ENCODE measurements around the gene NCAPH2.

Gene NCAPH2

DNA sequence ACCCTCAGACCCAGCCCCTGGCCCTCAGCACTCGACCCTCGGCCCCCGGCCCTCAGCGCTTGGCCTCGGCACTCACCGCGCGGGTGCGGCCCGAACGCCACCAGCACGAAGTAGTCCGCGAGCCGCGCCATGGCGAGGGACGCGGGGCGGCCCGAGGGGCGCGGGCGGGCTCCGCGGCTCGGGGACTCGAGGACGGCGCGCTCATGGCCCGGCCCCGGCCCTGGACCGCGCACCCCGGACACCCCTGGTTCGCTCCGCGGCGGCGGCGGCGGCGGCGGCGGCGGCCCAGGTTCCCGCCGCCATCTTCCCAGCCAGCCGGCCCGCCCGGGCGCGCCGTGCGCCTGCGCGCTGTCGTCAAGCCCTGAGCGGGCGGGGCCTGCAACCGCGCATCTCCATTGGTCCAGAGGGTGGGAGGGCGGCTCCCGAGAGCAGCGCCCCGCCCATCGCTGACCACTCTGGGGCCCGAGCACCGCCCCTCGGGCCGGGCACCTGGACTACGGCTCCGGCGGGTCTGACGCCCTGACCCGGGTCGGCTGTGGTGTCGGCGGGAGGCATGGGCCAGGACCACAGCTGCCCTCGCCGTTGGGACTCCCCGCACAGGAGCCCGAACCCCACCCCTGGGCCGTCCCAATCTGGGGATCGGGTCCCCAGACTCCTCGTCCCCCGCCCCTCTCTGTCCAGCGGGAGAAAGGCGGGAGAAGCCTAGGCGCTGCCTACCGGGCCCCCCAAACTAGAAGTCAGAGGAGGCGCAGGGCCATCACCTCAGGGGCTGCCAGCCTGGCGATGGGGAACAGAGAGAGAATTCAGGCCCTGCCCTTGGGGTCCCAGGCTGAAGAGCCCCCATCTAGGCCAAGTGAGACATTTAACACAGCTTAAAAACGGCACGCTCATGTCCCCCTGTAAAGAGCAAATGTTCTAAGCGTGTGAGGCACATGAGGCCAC is 33.0 kb upstream of the NCAPH2 start, which contains the start of gene SBF1:
TSS of gene SBF1 (minus strand) at position 326 of the 942 bp plus-strand sequence. CDS start at position 131, 195 bp downstream.
- DNase-seq (ENCODE audit: low read depth): peak; percentile 75

GRCh38 chr22:50475652-50476002 is 32.4 kb upstream of the NCAPH2 start:
- DNase-seq (ENCODE audit: low read depth): no peak

- no peak for DNase-seq (ENCODE audit: low read depth)
Observed at GRCh38 chr22:50476868-50477267, 31.2 kb upstream of the NCAPH2 start.

DNA sequence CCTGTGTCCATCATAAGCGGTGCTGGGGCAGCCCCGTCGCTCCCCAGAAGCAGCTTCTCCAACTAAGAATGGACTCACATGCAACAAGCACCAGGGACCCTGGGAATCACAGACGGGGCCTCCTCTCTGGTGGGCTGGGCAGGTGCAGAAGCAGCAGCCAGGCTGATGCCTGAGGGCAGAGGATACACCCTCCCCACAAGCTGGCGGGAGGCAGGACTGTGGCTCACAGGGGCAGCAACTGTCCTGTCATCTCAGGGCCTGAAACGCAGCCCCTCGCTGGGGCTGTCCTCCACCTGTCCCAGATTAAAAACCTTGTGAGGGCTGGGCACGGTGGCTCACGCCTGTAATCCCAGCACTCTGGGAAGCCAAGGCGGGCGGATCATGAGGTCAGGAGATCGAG is 30.1 kb upstream of the NCAPH2 start:
- no peak for DNase-seq (ENCODE audit: low read depth)

DNA sequence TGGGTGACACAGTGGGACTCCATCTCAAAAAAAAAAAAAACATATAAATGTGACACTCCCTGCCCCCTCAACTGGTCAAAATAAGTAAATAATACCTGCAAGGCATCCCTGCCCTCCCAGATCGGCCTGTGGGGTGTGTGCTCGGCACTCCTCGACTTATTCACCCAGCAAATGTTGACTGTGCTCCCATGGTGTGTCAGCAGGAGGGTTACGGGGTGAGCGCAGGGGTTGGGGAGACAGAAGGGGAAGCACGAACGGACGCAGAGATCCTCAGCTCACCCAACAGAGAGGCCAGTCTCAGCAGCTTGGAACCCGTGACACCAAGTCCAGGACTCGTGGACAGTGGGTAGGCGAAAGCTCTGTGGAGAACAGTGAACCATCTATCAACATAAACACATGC is 28.3 kb upstream of the NCAPH2 start:
- DNase-seq (ENCODE audit: low read depth): no peak

DNA sequence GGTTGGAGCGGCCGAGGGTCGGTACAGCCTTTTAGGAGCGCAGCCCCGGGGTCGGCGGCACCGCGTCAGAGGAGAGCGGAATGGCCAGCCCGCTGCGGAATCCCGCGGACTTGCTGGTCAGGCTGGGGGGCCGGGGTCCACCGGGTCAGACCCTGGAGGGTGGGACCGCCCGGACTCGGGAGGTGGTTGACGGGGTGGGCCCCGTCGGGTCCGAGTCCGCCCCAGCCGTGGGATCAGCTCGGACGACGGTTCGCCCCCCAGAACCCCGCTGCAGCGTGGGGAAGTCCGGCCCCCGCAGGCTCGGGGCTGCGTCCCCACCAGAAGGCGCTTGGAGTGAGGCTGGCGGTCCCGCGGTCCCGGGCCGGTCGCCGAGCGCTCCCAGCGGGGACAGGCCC is 27.0 kb upstream of the NCAPH2 start:
- no peak for DNase-seq (ENCODE audit: low read depth)

DNA sequence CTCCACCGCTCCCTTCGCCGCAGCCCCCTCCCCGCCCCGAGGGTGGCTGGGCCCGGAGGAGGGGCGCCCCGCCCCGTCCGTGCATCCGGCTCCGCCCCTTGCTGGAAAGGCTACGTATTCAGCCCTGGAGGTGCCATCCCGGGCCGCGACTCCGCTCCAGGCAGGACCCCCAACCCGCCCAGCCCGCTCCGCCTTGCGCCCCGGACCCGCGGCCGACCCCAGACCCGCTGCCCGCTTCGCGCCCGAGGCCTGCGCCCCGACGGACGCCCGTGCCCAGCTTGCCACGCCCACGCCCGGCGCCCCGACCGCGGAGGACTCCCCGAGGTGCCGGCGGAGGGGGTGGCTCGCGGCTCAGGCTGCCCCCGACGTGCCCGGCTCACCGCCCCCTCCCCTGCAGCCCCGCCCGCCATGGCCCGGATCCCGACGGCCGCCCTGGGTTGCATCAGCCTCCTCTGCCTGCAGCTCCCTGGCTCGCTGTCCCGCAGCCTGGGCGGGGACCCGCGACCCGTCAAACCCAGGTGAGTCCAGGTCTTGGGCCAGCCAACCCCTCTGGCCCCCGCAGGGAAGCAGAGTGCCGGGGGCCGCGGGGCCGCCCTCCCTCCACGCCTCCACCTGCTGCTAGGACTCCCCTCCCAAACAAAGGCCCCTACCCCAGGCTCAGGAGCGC is 26.5 kb upstream of the NCAPH2 start, which contains the start of gene ADM2:
TSS of gene ADM2 (plus strand) at position 104 of the 667 bp plus-strand sequence. CDS start at position 409, 305 bp downstream.
- no peak for DNase-seq (ENCODE audit: low read depth)

DNA sequence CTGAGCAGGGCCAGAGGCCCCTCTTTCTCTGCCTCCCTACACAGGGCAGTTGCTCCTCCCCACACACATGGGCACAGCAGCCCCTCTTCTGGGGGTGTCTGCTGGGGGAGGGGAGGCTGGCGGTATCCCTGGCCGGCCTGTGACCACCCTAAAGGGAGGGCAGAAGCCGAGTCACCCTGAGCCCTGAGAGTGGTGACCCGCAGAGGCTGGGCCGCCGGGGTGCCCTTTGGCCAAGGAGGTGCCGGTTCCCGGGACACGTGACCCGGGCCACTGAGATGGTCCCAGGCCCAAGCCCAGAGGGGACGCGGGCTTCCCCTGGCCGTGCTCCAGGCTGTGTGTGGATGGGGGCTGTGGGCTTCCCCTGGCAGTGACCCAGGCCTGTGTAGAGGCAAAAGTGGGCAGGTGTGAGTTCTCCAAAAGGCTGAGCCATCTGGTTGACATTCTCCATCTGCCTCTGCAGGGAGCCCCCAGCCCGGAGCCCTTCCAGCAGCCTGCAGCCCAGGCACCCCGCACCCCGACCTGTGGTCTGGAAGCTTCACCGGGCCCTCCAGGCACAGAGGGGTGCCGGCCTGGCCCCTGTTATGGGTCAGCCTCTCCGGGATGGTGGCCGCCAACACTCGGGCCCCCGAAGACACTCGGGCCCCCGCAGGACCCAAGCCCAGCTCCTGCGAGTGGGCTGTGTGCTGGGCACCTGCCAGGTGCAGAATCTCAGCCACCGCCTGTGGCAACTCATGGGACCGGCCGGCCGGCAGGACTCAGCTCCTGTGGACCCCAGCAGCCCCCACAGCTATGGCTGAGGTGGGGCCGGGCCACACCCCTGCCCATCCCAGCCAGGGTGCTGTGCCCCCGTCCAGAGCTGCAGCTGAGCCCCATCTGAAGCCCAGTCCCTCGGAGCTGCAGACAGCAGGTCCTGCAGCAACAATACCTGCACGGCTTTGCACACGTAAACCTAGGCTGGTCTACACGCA is 25.6 kb upstream of the NCAPH2 start:
- no peak for DNase-seq (ENCODE audit: low read depth)

GRCh38 chr22:50483106-50483505 is 24.9 kb upstream of the NCAPH2 start:
- no peak for DNase-seq (ENCODE audit: low read depth)

DNA sequence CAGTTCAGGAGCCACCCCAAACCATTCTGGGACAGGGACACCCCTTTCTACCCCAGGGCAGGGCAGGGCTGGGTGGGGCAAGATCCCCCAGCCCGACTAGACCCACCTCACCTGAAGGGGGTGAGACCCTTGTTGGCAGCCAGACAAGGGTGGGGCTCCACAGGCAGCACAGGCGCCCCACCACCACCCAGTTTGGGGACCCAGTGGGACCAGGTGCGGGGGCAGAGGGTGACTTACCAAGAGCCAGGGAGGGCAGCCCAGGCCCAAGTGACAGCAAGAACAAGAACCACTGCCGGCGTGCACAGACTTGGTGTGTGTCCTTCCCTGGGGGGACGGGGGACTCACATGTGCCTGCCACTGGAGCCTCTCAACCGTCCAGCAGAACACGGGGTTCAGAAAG is 24.5 kb upstream of the NCAPH2 start:
- no peak for DNase-seq (ENCODE audit: low read depth)

- no peak for DNase-seq (ENCODE audit: low read depth)
Observed at GRCh38 chr22:50483977-50484853, 23.8 kb upstream of the NCAPH2 start.

- no peak for DNase-seq (ENCODE audit: low read depth)
Observed at GRCh38 chr22:50485221-50486131, 22.5 kb upstream of the NCAPH2 start.

- no peak for DNase-seq (ENCODE audit: low read depth)
Observed at GRCh38 chr22:50486561-50487289, 21.3 kb upstream of the NCAPH2 start, which contains the start of gene MIOX. Gene MIOX (plus strand): TSS chr22:50486859. CDS start chr22:50486898, 39 bp downstream.

GRCh38 chr22:50487290-50488005 is 20.6 kb upstream of the NCAPH2 start:
- no peak for DNase-seq (ENCODE audit: low read depth)

GRCh38 chr22:50488006-50488677 is 19.9 kb upstream of the NCAPH2 start:
- DNase-seq (ENCODE audit: low read depth): no peak

DNA sequence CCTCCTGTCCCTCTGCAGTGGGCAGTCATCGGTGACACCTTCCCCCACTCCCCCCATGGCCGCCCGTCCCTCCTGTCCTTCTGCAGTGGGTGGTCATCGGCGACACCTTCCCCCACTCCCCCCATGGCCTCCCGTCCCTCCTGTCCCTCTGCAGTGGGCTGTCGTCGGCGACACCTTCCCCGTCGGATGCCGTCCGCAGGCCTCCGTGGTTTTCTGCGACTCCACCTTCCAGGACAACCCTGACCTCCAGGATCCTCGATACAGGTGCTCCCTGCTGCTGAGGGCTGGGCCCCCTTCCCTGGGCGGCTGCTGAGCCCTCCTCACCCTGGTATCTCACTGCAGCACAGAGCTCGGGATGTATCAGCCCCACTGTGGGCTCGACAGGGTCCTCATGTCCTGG is 19.1 kb upstream of the NCAPH2 start:
- DNase-seq (ENCODE audit: low read depth): no peak

DNA sequence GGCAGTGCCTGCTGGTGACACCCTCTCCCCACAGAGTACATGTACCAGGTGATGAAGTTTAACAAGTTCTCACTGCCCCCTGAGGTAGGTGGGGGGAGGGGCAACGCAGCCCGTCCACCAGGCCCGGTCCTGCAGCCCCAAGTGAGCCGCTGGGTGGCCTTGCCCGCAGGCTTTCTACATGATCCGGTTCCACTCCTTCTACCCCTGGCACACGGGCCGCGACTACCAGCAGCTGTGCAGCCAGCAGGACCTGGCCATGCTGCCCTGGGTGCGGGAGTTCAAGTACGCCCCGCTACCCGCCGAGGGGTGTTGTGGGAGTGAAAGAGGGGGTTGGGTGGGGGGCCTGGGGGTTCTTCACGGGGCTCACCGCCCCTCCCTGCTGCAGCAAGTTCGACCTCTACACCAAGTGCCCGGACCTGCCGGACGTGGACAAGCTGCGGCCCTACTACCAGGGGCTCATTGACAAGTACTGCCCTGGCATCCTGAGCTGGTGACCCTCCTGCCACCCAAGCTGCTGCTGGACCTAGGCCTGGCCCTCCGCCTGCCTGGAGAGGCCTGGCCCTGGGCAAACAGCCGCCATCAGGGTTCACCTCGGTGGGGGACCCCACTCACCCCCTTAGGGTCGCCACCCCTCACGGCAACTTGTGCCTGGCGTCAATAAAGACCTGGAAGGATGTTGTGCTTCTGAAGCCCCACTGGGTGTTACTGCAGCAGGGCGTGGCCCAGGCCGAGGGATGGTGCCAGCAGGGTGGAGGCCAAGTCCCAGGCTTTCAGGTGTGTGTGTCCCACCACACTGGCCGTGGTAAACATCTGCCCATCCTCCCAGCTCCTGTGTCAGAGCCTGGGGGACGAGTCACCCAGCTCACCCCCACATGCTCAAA is 18.4 kb upstream of the NCAPH2 start:
- DNase-seq (ENCODE audit: low read depth): no peak

Data from fibroblast of the conjunctiva (primary cell).